ENCODE data around the gene ARSI.

DNA sequence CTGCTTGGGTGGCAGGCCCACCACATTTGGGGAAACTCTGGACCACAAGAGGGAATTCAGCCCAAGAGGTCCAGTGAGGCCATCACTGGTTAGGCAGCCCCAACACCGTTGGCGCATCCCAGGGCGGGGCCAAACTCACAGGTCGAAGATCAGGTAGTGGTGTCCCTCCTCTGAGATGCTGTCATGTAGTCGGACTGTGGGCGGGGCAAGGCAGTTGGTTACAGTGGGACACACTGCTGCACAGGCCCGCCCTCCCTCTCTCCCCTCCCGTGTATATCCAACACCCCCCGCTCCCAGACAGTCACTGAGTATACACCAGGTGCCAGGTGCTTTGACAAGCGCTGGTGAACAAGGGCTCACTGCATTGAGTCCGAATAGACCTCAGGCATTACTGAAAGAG lies 45.3 kb downstream of the ARSI start:
- TF ChIP-seq POLR2AphosphoS5 (IDR thresholded peaks at IDR 0.05) (no peak), POLR2A (IDR thresholded peaks at IDR 0.05) (no peak)
- TF ChIP-seq, protein P1, sequence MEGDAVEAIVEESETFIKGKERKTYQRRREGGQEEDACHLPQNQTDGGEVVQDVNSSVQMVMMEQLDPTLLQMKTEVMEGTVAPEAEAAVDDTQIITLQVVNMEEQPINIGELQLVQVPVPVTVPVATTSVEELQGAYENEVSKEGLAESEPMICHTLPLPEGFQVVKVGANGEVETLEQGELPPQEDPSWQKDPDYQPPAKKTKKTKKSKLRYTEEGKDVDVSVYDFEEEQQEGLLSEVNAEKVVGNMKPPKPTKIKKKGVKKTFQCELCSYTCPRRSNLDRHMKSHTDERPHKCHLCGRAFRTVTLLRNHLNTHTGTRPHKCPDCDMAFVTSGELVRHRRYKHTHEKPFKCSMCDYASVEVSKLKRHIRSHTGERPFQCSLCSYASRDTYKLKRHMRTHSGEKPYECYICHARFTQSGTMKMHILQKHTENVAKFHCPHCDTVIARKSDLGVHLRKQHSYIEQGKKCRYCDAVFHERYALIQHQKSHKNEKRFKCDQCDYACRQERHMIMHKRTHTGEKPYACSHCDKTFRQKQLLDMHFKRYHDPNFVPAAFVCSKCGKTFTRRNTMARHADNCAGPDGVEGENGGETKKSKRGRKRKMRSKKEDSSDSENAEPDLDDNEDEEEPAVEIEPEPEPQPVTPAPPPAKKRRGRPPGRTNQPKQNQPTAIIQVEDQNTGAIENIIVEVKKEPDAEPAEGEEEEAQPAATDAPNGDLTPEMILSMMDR (IDR thresholded peaks at IDR 0.05), result no peak
